Hepatocyte (in vitro differentiated cells): Measurements from ENCODE around the gene DNAH11.

Experiments
- EZH2 ChIP-seq: fragments of 200-600 bp; sonication (generic); IDR thresholded peaks from 2 replicates; pipeline ENCODE4 v1.6.1; 2016; ENCODE audit warnings: antibody characterized with exemption, mild to moderate bottlenecking, borderline replicate concordance
- EZH2phosphoT487 ChIP-seq: fragments of 200-600 bp; sonication (generic); IDR thresholded peaks from one replicate; pipeline ENCODE4 v1.6.1; 2018; ENCODE audit warnings: antibody characterized with exemption, mild to moderate bottlenecking, low read depth, moderate library complexity; ENCODE audit not compliant: unreplicated experiment, severe bottlenecking
- TF ChIP-seq, protein P1 (sequence below): fragments of 200-600 bp; sonication (generic); IDR thresholded peaks from 2 replicates; pipeline ENCODE4 v1.5.1; 2016; ENCODE audit warnings: antibody characterized with exemption, mild to moderate bottlenecking; ENCODE audit not compliant: poor library complexity

DNA sequence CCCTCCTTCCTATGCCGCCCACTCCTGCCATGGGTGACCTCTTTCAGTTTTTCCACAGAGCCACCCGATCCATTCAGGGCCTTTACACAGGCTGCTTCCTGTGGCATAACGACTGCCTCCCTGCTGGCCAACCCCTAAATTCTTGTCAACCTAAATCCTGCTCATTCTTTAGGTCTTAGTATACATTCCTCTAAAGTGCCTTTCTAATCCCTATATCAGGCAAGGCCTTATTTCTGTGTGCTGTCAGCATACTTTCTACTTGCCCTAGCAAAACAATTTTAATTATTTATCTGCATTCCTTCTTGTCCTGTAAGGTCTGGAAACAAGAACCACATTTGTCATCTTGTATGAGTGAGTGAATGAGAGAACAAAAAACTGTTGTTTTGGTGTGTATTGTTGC lies 132.4 kb downstream of the DNAH11 start:
- TF ChIP-seq, protein P1, sequence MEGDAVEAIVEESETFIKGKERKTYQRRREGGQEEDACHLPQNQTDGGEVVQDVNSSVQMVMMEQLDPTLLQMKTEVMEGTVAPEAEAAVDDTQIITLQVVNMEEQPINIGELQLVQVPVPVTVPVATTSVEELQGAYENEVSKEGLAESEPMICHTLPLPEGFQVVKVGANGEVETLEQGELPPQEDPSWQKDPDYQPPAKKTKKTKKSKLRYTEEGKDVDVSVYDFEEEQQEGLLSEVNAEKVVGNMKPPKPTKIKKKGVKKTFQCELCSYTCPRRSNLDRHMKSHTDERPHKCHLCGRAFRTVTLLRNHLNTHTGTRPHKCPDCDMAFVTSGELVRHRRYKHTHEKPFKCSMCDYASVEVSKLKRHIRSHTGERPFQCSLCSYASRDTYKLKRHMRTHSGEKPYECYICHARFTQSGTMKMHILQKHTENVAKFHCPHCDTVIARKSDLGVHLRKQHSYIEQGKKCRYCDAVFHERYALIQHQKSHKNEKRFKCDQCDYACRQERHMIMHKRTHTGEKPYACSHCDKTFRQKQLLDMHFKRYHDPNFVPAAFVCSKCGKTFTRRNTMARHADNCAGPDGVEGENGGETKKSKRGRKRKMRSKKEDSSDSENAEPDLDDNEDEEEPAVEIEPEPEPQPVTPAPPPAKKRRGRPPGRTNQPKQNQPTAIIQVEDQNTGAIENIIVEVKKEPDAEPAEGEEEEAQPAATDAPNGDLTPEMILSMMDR = no peak
- no peak for TF ChIP-seq EZH2phosphoT487
- TF ChIP-seq EZH2 = no peak
